A549 (cell line): ENCODE measurements around the gene IZUMO4. TPM values are rescaled to one million over a fixed set of nuclear protein-coding genes. Genes with fewer than 3 reads are reported as not detected.
"Not testable (repeated sequence)": the region's sequence is repeated elsewhere in the genome, so short reads cannot be mapped to it uniquely, and the experiment has no call there.

Experiments used
- ATAC-seq, 2 experiments: fragments of 200-7000 bp in 1 of 2; fragments of >200 bp in 1 of 2; cut with Nextera tagmentation in 1 of 2; cut with Tn5 transposase in 1 of 2; 3 replicates each; pipeline versions ENCODE4 v1.8.0 to v1.9.1; 2018 to 2020; ENCODE audit warnings: mild to moderate bottlenecking in 1 of 2, moderate library complexity in 1 of 2
- CTCF ChIA-PET: fragments of 300-600 bp; sonication (Branson Sonifier 250); formaldehyde crosslinking; extraction: SDS; loops from one replicate; lab custom pipeline; 2021; ENCODE audit warnings: antibody characterized with exemption, inconsistent platforms; lab: Yijun Ruan, JAX
- POLR2A ChIA-PET: fragments of 350-600 bp; formaldehyde crosslinking; extraction: SDS; loops from one replicate; lab custom pipeline; 2021; ENCODE audit warnings: antibody characterized with exemption, inconsistent platforms; lab: Yijun Ruan, JAX
- DNase-seq, 2 experiments: peaks; one replicate each; pipeline versions ENCODE4 v3.0.0 to v3.0.0-alpha.2; 2011 to 2016; ENCODE audit warnings: low read depth in 1 of 2, low spot score in 1 of 2
- FAIRE-seq: peaks from 2 replicates; lab custom pipeline; 2011; peaks lifted over from hg19 to GRCh38; lab: Jason Lieb, UNC
- H3K27ac ChIP-seq, 2 experiments: fragments of >200 bp; sonication (Bioruptor Twin); formaldehyde crosslinking; 3 replicates each; pipeline ENCODE4 v1.5.1; 2016 to 2017
- H3K4me1 ChIP-seq: fragments of >200 bp; sonication (Bioruptor Twin); formaldehyde crosslinking; 3 replicates; pipeline ENCODE4 v1.6.1; 2016
- H3K4me2 ChIP-seq: fragments of >200 bp; sonication (Bioruptor Twin); formaldehyde crosslinking; 3 replicates; pipeline ENCODE4 v1.6.1; 2016
- H3K4me3 ChIP-seq: fragments of >200 bp; sonication (Bioruptor Twin); formaldehyde crosslinking; 3 replicates; pipeline ENCODE4 v1.5.1; 2016
- H3K9me3 ChIP-seq: fragments of >200 bp; sonication (Bioruptor Twin); formaldehyde crosslinking; 3 replicates; pipeline ENCODE4 v1.6.1; 2016
- BHLHE40 ChIP-seq: IDR thresholded peaks from 2 replicates; pipeline ENCODE4 v1.6.1; 2012; ENCODE audit warnings: low read depth, low read length, inconsistent platforms
- CBX2 ChIP-seq: fragments of 200-600 bp; sonication (generic); IDR thresholded peaks from 2 replicates; pipeline ENCODE4 v1.6.1; 2016; ENCODE audit warnings: low read depth, mild to moderate bottlenecking, borderline replicate concordance
- CHD2 ChIP-seq: fragments of 150-350 bp; IDR thresholded peaks from 2 replicates; pipeline ENCODE4 v1.6.1; 2014; ENCODE audit warnings: low read length; ENCODE audit not compliant: partially characterized antibody
- EHF ChIP-seq: fragments of 250-450 bp; sonication (Bioruptor Pico); IDR thresholded peaks from 2 replicates; pipeline ENCODE4 v1.5.0; 2020; ENCODE audit warnings: mild to moderate bottlenecking
- EP300 ChIP-seq, 2 experiments: fragments of >200 bp; sonication (Bioruptor Twin); formaldehyde crosslinking; IDR thresholded peaks; 2 replicates in 1 of 2; 3 replicates in 1 of 2; pipeline ENCODE4 v1.6.1; 2016 to 2017
- FOSL2 ChIP-seq, 2 experiments: fragments of 450-650 bp in 1 of 2; fragments of >200 bp in 1 of 2; sonication (Bioruptor Twin) in 1 of 2; formaldehyde crosslinking; IDR thresholded peaks; 2 replicates each; pipeline versions ENCODE4 v1.5.0 to v1.6.1; 2016 to 2020; ENCODE audit warnings: mild to moderate bottlenecking in 1 of 2, moderate library complexity in 1 of 2
- FOXS1 ChIP-seq: fragments of 250-450 bp; sonication (Bioruptor Pico); IDR thresholded peaks from 2 replicates; pipeline ENCODE4 v1.5.0; 2020; ENCODE audit warnings: mild to moderate bottlenecking, moderate library complexity
- GATA3 ChIP-seq: IDR thresholded peaks from 2 replicates; pipeline ENCODE4 v1.6.1; 2012; ENCODE audit warnings: borderline replicate concordance
- HDAC2 ChIP-seq: fragments of 200-600 bp; sonication (generic); IDR thresholded peaks from 2 replicates; pipeline ENCODE4 v1.6.1; 2016
- HOXB5 ChIP-seq: fragments of 250-450 bp; sonication (Bioruptor Pico); IDR thresholded peaks from 2 replicates; pipeline ENCODE4 v1.5.0; 2020; ENCODE audit warnings: mild to moderate bottlenecking, moderate library complexity
- JUN ChIP-seq, 2 experiments: fragments of >200 bp; sonication (Bioruptor Twin); formaldehyde crosslinking; IDR thresholded peaks; 2 replicates in 1 of 2; 3 replicates in 1 of 2; pipeline ENCODE4 v1.6.1; 2016 to 2017
- JUNB ChIP-seq: fragments of >200 bp; sonication (Bioruptor Twin); formaldehyde crosslinking; IDR thresholded peaks from 2 replicates; pipeline ENCODE4 v1.6.1; 2016
- KDM1A ChIP-seq: fragments of 200-600 bp; sonication (generic); IDR thresholded peaks from 2 replicates; pipeline ENCODE4 v1.6.1; 2016; ENCODE audit warnings: low read depth, mild to moderate bottlenecking
- MAFK ChIP-seq: fragments of 450-650 bp; IDR thresholded peaks from 2 replicates; pipeline ENCODE4 v1.6.1; 2014; ENCODE audit not compliant: partially characterized antibody
- NR3C1 ChIP-seq: fragments of >200 bp; sonication (Bioruptor Twin); formaldehyde crosslinking; IDR thresholded peaks from 3 replicates; pipeline ENCODE4 v1.6.1; 2017
- PHF8 ChIP-seq: fragments of 200-600 bp; sonication (generic); IDR thresholded peaks from 2 replicates; pipeline ENCODE4 v1.6.1; 2016; ENCODE audit warnings: low read depth, mild to moderate bottlenecking, antibody characterized with exemption, moderate library complexity, borderline replicate concordance
- RAD21 ChIP-seq, 2 experiments: fragments of >200 bp in 1 of 2; sonication (Bioruptor Twin) in 1 of 2; formaldehyde crosslinking in 1 of 2; IDR thresholded peaks in 1 of 2; conservative IDR thresholded peaks in 1 of 2; 2 replicates in 1 of 2; 3 replicates in 1 of 2; pipeline ENCODE4 v1.6.1; 2012 to 2018; ENCODE audit warnings: inconsistent platforms in 1 of 2
- RCOR1 ChIP-seq: fragments of 150-350 bp; IDR thresholded peaks from 2 replicates; pipeline ENCODE4 v1.6.1; 2014; ENCODE audit warnings: antibody characterized with exemption, low read length, low read depth
- RFX5 ChIP-seq: fragments of 450-650 bp; IDR thresholded peaks from 2 replicates; pipeline ENCODE4 v1.7.1; 2014; ENCODE audit warnings: antibody characterized with exemption, mild to moderate bottlenecking, moderate library complexity
- SREBF2 ChIP-seq: fragments of 450-650 bp; IDR thresholded peaks from 2 replicates; pipeline ENCODE4 v1.6.1; 2014; ENCODE audit warnings: mild to moderate bottlenecking, moderate library complexity
- TP53 ChIP-seq: fragments of 250-450 bp; sonication (Bioruptor Pico); IDR thresholded peaks from 2 replicates; pipeline ENCODE4 v1.5.0; 2021; ENCODE audit warnings: mild to moderate bottlenecking, moderate library complexity
- ZSCAN20 ChIP-seq: fragments of 250-450 bp; sonication (Bioruptor Pico); IDR thresholded peaks from 2 replicates; pipeline ENCODE4 v1.8.0; 2022; ENCODE audit warnings: mild to moderate bottlenecking, moderate library complexity
- WGBS: methylation state at CpG from one replicate; pipeline ENCODE4 v1.1.6; 2017; ENCODE audit errors: missing lambda C conversion rate; 5-methylcytosine and 5-hydroxymethylcytosine counted together
- polyA plus RNA-seq, 4 experiments: library from polyadenylated mRNA; depleted of rRNA in 3 of 4; stranded (reverse); fragments of >200 nt; fragmentation: RNase III in 1 of 4; extraction: RNeasy Plus Mini Kit Qiagen cat#74134 plus additional on column Dnase treatment in 1 of 4; gene quantifications; 2 replicates in 3 of 4; 3 replicates in 1 of 4; pipeline ENCODE4 v1.2.3, GENCODE V29; 2011 to 2017
- TF ChIP-seq, protein P1 (sequence below): fragments of 250-450 bp; sonication (Bioruptor Pico); IDR thresholded peaks from 2 replicates; pipeline ENCODE4 v1.5.0; 2020; ENCODE audit warnings: low read depth, mild to moderate bottlenecking, moderate library complexity
- TF ChIP-seq, protein P2 (sequence below): IDR thresholded peaks from 2 replicates; pipeline ENCODE4 v1.6.1; 2012
- TF ChIP-seq, protein P3 (sequence below): fragments of 450-650 bp; IDR thresholded peaks from 2 replicates; pipeline ENCODE4 v1.6.1; 2014; ENCODE audit warnings: antibody characterized with exemption

IZUMO4 gene
- polyA plus RNA-seq, 2 of the 4 experiments (the other 2 are of a cell fraction), result 0.36 to 1.0 TPM

DNA sequence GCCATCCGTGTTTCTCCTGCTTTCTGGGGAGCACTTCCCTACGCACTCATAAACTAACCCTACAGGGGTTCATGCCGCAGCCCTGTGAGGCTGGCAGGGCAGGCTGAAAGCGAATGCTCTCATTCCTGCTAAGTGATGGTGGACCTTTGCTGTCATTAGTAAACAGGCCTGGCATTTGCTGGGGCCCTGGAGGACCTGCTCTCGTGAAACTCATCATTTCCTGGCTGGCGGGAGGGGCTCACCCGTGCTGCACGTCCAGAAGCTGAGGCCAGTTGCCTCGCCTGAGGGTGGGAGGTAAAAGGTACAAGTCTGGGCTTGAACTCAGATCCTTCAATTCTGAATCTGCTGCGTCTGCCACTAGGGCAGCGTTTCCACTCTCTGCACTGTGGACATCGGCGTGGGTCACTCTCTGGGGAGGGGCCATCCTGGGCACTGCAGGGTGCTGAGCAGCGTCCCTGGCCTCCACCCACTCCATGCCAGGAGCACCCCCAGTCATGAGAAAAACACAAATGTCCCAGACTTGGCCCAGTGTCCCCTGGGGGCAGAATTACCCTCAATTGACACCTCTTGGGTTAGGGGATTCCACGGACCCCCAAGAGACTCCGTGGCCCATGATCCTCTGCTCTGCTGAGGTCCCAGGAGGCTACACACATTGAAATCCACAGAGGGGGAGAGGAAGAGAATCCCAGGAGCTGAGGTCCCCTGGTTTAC, 7.6 kb upstream of the IZUMO4 start:
- CTCF ChIA-PET, result interaction anchor here (1.0 to 3.2 kb wide), 2 partner anchors 17 to 20 kb away, joined by 3 to 13 read pairs; no protein-coding TSS in a partner anchor
- H3K4me1 ChIP-seq, result peaks cover 8% of the 10 kb centered on the region; the same call in 2 of the 3 replicates
- H3K4me3 ChIP-seq, result no peak overlapping the region
- no peaks in the 10 kb centered on the region for H3K9me3 ChIP-seq
- peak overlapping the region in 1 of 2 experiments; percentile 40; a peak in 2 of 6 replicates for H3K27ac ChIP-seq
- POLR2A ChIA-PET, result no interaction called here
- no peak for ATAC-seq
- no peak for FAIRE-seq
- WGBS, result 80% methylated on average over 8 of the region's 16 CpGs
- TF ChIP-seq SREBF2 (no peak), JUNB (no peak), CHD2 (no peak), RFX5 (no peak), FOXS1 (CRISPR knock-in tag) (no peak), PHF8 (no peak), HOXB5 (no peak), BHLHE40 (no peak), FOSL2 (IDR thresholded peaks at IDR 0.05) (no peak), FOSL2 (CRISPR knock-in tag; IDR thresholded peaks at IDR 0.05) (no peak), EP300 (IDR thresholded peaks at IDR 0.05) (no peak), EHF (CRISPR knock-in tag) (no peak), RCOR1 (no peak), HDAC2 (no peak), JUN (IDR thresholded peaks at IDR 0.05) (no peak), KDM1A (no peak)
- TF ChIP-seq, protein P1, sequence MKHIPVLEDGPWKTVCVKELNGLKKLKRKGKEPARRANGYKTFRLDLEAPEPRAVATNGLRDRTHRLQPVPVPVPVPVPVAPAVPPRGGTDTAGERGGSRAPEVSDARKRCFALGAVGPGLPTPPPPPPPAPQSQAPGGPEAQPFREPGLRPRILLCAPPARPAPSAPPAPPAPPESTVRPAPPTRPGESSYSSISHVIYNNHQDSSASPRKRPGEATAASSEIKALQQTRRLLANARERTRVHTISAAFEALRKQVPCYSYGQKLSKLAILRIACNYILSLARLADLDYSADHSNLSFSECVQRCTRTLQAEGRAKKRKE (CRISPR knock-in tag), result no peak
- TF ChIP-seq, protein P2, sequence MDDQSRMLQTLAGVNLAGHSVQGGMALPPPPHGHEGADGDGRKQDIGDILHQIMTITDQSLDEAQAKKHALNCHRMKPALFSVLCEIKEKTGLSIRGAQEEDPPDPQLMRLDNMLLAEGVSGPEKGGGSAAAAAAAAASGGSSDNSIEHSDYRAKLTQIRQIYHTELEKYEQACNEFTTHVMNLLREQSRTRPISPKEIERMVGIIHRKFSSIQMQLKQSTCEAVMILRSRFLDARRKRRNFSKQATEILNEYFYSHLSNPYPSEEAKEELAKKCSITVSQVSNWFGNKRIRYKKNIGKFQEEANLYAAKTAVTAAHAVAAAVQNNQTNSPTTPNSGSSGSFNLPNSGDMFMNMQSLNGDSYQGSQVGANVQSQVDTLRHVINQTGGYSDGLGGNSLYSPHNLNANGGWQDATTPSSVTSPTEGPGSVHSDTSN, result no peak
- no peak for DNase-seq
- no peak overlapping the region for H3K4me2 ChIP-seq

DNA sequence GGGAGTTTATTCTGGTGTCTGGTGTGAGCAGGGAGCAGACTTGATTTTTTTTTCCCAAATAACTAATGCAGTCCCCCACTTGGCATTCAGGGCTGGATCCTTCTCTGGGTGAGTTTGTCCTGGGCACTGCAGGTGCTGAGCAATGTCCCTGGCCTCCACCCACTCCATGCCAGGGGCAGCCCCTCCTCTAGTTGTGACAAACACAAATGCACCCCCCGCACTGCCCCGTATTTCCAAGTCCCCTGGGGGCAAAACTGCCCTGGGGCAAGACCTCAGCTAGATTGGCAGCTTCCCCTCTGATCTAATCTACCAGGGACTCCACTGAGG, 7.0 kb upstream of the IZUMO4 start:
- 75% methylated on average over 1 of the region's 2 CpGs for WGBS
- Histone ChIP-seq H3K4me2 (no peak overlapping the region), H3K4me3 (no peak overlapping the region), H3K9me3 (no peaks in the 10 kb centered on the region)
- POLR2A ChIA-PET, result no interaction called here
- CTCF ChIA-PET, result interaction anchor here (1.0 to 3.2 kb wide), 2 partner anchors 18 to 20 kb away, joined by 3 to 13 read pairs; no protein-coding TSS in a partner anchor
- no peak for DNase-seq
- ATAC-seq, result no peak
- TF ChIP-seq, protein P2, result no peak
- TF ChIP-seq, protein P3, sequence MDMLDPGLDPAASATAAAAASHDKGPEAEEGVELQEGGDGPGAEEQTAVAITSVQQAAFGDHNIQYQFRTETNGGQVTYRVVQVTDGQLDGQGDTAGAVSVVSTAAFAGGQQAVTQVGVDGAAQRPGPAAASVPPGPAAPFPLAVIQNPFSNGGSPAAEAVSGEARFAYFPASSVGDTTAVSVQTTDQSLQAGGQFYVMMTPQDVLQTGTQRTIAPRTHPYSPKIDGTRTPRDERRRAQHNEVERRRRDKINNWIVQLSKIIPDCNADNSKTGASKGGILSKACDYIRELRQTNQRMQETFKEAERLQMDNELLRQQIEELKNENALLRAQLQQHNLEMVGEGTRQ, result no peak
- TF ChIP-seq FOSL2 (IDR thresholded peaks at IDR 0.05), result no peak
- no peak for TF ChIP-seq FOSL2 (CRISPR knock-in tag; IDR thresholded peaks at IDR 0.05)
- TF ChIP-seq NR3C1, result no peak
- no peak for TF ChIP-seq TP53
- TF ChIP-seq RAD21 (conservative IDR thresholded peaks at IDR 0.05 in 1 of 2, IDR thresholded peaks at IDR 0.05 in 1 of 2), result no peak
- TF ChIP-seq CBX2, result no peak
- TF ChIP-seq MAFK, result no peak
- no peak for TF ChIP-seq FOXS1 (CRISPR knock-in tag)
- no peak for TF ChIP-seq JUN (IDR thresholded peaks at IDR 0.05)
- no peak for TF ChIP-seq ZSCAN20
- no peak for TF ChIP-seq GATA3
- TF ChIP-seq, all 56 proteins: peak for 0
- Histone ChIP-seq H3K27ac (no peak overlapping the region), H3K4me1 (peaks cover 10% of the 10 kb centered on the region; the same call in 2 of the 3 replicates)
- FAIRE-seq, result no peak

DNA sequence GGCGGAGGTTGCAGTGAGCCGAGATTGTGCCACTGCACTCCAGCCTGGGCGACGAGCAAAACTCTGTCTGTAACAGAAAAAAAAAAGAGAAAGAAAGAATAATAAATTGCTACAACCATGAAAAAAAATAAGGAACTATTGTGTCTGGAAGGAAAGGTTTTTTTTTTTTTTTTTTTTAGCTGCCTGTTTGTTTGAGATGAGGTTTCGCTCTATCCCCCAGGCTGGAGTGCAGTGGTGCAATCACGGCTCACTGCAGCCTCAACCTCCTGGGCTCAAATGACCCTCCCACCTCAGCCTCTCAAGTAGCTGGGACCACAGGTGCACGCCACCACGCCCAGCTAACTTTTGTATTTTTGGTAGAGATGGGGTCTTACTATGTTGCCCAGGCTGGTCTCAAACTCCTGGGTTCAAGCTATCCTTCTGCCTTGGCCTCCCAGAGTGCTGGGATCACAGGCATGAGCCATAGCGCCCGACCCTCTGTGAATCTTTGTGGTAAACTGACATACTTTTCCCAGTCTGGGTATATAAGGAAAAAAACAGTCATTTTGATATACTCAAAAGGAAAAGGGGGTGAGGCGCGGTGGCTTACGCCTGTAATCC, 4.7 kb upstream of the IZUMO4 start:
- DNase-seq, FAIRE-seq, H3K4me3 ChIP-seq, H3K9me3 ChIP-seq, H3K4me2 ChIP-seq, ATAC-seq, H3K27ac ChIP-seq: not testable (repeated sequence)
- ChIA-PET POLR2A (interaction anchor here (0.6 kb wide), 1 partner anchor 28 kb away, joined by 5 read pairs; no protein-coding TSS in a partner anchor), CTCF (interaction anchor here (1.6 to 3.2 kb wide), 2 partner anchors 23 to 73 kb away, joined by 5 to 13 read pairs; no protein-coding TSS in a partner anchor)
- peaks cover 15% of the 10 kb centered on the region; the same call in 2 of the 3 replicates for H3K4me1 ChIP-seq
- 93% methylated on average over 13 of the region's 13 CpGs for WGBS
